ENCODE results near the gene TMEM273.

The TMEM273 gene

DNA sequence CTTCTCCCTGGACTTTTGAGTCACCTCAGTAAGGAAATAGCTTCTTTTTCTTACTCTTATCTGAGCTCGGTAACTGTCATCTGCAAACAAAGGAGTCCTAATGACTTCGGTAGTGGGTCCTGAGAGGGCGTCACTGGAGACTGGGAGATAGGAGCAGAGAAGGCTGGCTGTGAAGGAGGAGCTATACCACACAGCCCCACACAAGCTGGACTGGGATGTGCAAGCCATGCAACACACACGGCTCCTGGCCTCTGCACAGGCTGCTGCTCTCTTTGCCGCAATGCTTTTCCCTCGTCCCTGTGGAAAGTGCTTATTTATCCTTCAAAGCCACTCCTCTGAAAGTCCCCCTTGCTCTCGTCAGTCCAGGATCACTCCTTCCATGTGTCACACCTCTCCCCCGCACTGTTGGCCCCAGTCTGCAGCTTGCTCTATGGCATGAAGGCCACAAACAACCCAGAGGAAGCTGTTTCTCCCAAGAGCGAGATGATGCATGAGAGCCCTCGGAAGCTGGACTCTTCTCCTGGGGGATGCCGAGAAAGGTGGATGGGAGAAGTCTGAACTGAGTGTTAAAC is 14.9 kb downstream of the TMEM273 start:
- no peak overlapping the region for H3K4me3 ChIP-seq (ENCODE audit: low read depth, low read length)

DNA sequence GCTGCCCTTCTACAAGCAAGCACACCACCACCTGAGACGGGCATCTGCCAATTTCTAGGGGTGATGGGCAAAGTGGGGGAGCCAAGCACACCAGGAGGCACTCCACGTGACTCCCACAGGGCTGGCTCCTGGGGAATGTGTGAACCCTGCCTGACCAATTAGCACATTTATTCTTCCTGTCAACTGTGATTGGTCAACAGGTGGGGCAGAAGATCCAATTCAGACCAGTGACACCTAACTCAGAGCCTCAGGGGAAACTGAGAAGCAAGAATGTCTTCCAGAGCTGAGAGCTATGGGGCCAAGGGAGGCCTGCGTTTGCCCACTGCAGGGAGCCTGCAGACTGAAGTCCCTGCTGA is 15.4 kb downstream of the TMEM273 start:
- no peak overlapping the region for H3K4me3 ChIP-seq (ENCODE audit: low read depth, low read length)
- TF ChIP-seq, protein P1, sequence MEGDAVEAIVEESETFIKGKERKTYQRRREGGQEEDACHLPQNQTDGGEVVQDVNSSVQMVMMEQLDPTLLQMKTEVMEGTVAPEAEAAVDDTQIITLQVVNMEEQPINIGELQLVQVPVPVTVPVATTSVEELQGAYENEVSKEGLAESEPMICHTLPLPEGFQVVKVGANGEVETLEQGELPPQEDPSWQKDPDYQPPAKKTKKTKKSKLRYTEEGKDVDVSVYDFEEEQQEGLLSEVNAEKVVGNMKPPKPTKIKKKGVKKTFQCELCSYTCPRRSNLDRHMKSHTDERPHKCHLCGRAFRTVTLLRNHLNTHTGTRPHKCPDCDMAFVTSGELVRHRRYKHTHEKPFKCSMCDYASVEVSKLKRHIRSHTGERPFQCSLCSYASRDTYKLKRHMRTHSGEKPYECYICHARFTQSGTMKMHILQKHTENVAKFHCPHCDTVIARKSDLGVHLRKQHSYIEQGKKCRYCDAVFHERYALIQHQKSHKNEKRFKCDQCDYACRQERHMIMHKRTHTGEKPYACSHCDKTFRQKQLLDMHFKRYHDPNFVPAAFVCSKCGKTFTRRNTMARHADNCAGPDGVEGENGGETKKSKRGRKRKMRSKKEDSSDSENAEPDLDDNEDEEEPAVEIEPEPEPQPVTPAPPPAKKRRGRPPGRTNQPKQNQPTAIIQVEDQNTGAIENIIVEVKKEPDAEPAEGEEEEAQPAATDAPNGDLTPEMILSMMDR (IDR thresholded peaks at IDR 0.05; ENCODE audit: borderline replicate concordance, insufficient read depth, low read depth, low read length), result no peak

More for the DNA sequence above, 14.9 kb downstream of the TMEM273 start:
- TF ChIP-seq, protein P1 (IDR thresholded peaks at IDR 0.05; ENCODE audit: borderline replicate concordance, insufficient read depth, low read depth, low read length), result no peak

DNA sequence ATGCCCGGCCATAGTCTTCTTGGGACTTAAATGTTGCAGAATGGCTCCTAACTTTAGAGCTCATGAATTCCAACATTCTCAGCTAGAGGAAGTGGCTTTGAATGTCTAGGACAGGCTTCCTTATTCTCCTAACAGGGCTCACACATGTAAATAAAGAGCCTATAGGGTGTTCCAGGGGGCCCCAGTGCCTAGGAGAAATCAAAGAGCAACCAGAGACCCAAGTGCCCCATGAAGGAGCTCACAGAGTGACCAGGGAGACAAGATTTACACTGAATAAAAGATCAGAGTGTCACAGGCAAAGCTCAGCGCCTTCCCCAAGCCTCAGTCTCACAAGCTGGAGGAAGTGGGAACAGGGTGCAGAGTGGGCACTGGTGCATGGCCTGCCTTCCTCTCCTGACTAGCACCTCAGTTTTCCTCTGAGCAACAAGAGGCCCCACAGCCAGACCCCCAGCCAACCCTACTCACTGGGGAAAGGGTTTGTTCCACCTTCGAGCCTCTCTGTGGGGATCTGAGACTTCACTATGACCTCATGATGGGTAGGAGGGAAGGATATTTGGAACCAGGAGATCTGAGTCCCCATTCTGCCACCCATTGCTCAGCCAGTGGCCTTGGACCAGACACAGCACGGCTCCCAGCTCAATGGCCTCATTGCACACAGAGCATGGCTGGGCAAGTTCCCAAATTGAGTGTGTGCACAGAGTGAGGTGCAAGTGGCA is 16.0 kb downstream of the TMEM273 start:
- TF ChIP-seq, protein P1 (IDR thresholded peaks at IDR 0.05; ENCODE audit: borderline replicate concordance, insufficient read depth, low read depth, low read length), result no peak
- no peak overlapping the region for H3K4me3 ChIP-seq (ENCODE audit: low read depth, low read length)

GRCh38 chr10:49171326-49172060 is 16.7 kb downstream of the TMEM273 start:
- no peak overlapping the region for H3K4me3 ChIP-seq (ENCODE audit: low read depth, low read length)
- TF ChIP-seq, protein P1 (IDR thresholded peaks at IDR 0.05; ENCODE audit: borderline replicate concordance, insufficient read depth, low read depth, low read length), result no peak

DNA sequence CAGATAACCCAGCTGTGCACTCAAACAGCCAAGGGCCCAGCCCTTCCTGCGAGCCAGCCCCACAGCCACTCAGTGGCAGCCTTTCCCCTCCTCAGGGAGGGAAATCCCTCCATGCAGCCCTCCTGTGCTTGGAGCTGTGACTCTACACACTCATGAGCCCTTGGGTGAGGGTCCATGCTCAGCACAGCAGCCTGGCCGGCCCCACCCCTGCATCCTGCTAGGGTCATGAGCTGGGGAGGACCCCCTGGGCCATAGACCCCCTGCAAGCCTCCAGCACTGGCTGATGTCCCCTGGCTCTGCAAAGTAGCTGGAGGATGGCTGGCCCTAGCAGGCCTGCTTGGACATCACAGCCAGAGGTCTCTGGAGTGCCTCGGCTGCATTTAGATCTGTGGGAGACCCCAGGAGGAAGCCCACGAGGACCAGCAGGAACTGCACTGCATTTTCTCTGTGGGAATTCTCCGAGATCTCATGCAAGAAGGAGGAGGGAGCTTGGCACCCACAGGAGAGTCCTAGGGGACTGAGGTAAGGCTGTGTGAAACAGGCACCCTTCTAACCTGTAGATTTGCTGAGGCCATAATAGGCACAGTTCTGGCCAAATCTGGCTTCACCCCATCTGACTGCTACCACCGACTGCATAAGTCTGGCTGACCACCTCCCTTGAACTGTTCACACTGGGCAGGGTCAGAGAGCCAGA is 17.4 kb downstream of the TMEM273 start:
- TF ChIP-seq, protein P1 (IDR thresholded peaks at IDR 0.05; ENCODE audit: borderline replicate concordance, insufficient read depth, low read depth, low read length), result no peak
- H3K4me3 ChIP-seq (ENCODE audit: low read depth, low read length), result no peak overlapping the region

- TF ChIP-seq, protein P1 (IDR thresholded peaks at IDR 0.05; ENCODE audit: borderline replicate concordance, insufficient read depth, low read depth, low read length), result no peak
- H3K4me3 ChIP-seq (ENCODE audit: low read depth, low read length), result no peak overlapping the region
Observed at GRCh38 chr10:49169776-49170175, 18.4 kb downstream of the TMEM273 start.

Measured in GM12875 (cell line).